SK-N-SH treated with all-trans-retinoic acid at 6 μM for 48 hours (cell line): ENCODE measurements around the gene RBM19.

Source experiments
- ATAC-seq: fragments of 200-7000 bp; cut with Tn5 transposase; 3 replicates; pipeline ENCODE4 v1.9.1; 2020; ENCODE audit warnings: mild to moderate bottlenecking, moderate library complexity
- ARNTL ChIP-seq: fragments of 450-650 bp; formaldehyde crosslinking; IDR thresholded peaks from 2 replicates; pipeline ENCODE4 v1.5.0; 2020; ENCODE audit warnings: low read depth, mild to moderate bottlenecking, moderate library complexity, borderline replicate concordance
- BACH2 ChIP-seq: fragments of 250-450 bp; sonication (Bioruptor Pico); IDR thresholded peaks from 2 replicates; pipeline ENCODE4 v1.9.0; 2021; ENCODE audit warnings: mild to moderate bottlenecking, borderline replicate concordance
- CREB5 ChIP-seq: fragments of 250-450 bp; sonication (Bioruptor Pico); IDR thresholded peaks from 2 replicates; pipeline ENCODE4 v1.5.1; 2020; ENCODE audit warnings: low read depth, mild to moderate bottlenecking, moderate library complexity
- CSDC2 ChIP-seq: fragments of 250-450 bp; sonication (Bioruptor Pico); IDR thresholded peaks from 2 replicates; pipeline ENCODE4 v1.5.0; 2020; ENCODE audit warnings: mild to moderate bottlenecking, moderate library complexity
- CSRNP3 ChIP-seq: fragments of 250-450 bp; sonication (Bioruptor Pico); IDR thresholded peaks from 2 replicates; pipeline ENCODE4 v1.5.1; 2021; ENCODE audit warnings: mild to moderate bottlenecking, moderate library complexity
- GLIS3 ChIP-seq: fragments of 250-450 bp; sonication (Bioruptor Pico); IDR thresholded peaks from 2 replicates; pipeline ENCODE4 v1.5.0; 2020; ENCODE audit warnings: mild to moderate bottlenecking, moderate library complexity
- ISL1 ChIP-seq: fragments of 250-450 bp; sonication (Bioruptor Pico); IDR thresholded peaks from 2 replicates; pipeline ENCODE4 v2.1.2; 2022; ENCODE audit warnings: mild to moderate bottlenecking, moderate library complexity
- OSR1 ChIP-seq: fragments of 250-450 bp; sonication (Bioruptor Pico); IDR thresholded peaks from 2 replicates; pipeline ENCODE4 v1.8.0; 2022; ENCODE audit warnings: moderate library complexity, mild to moderate bottlenecking, inconsistent platforms
- PATZ1 ChIP-seq: fragments of 250-450 bp; sonication (Bioruptor Pico); IDR thresholded peaks from 2 replicates; pipeline ENCODE4 v1.8.0; 2020; ENCODE audit warnings: mild to moderate bottlenecking, moderate library complexity, borderline replicate concordance
- POU6F1 ChIP-seq: fragments of 250-450 bp; sonication (Bioruptor Pico); IDR thresholded peaks from 2 replicates; pipeline ENCODE4 v1.8.0; 2021; ENCODE audit warnings: low read depth, mild to moderate bottlenecking, moderate library complexity, borderline replicate concordance
- PPARA ChIP-seq: fragments of 250-450 bp; sonication (Bioruptor Pico); IDR thresholded peaks from 2 replicates; pipeline ENCODE4 v1.5.0; 2020; ENCODE audit warnings: mild to moderate bottlenecking, borderline replicate concordance
- RARB ChIP-seq: fragments of 250-450 bp; sonication (Bioruptor Pico); IDR thresholded peaks from 2 replicates; pipeline ENCODE4 v1.8.0; 2021; ENCODE audit warnings: mild to moderate bottlenecking, moderate library complexity
- SNAI2 ChIP-seq: fragments of 250-450 bp; sonication (Bioruptor Pico); IDR thresholded peaks from 2 replicates; pipeline ENCODE4 v1.5.0; 2020; ENCODE audit warnings: mild to moderate bottlenecking, moderate library complexity
- TCF4 ChIP-seq: fragments of 250-450 bp; sonication (Bioruptor Pico); IDR thresholded peaks from 2 replicates; pipeline ENCODE4 v1.8.0; 2021; ENCODE audit warnings: mild to moderate bottlenecking, moderate library complexity, borderline replicate concordance
- TOX ChIP-seq: fragments of 250-450 bp; sonication (Bioruptor Pico); IDR thresholded peaks from 2 replicates; pipeline ENCODE4 v1.8.0; 2021; ENCODE audit warnings: mild to moderate bottlenecking, moderate library complexity, borderline replicate concordance
- TSHZ2 ChIP-seq: fragments of 250-450 bp; sonication (Bioruptor Pico); IDR thresholded peaks from 2 replicates; pipeline ENCODE4 v1.5.0; 2020; ENCODE audit warnings: mild to moderate bottlenecking, moderate library complexity
- ZC3H10 ChIP-seq: fragments of 250-450 bp; sonication (Bioruptor Pico); IDR thresholded peaks from 2 replicates; pipeline ENCODE4 v1.5.1; 2021; ENCODE audit warnings: mild to moderate bottlenecking, moderate library complexity
- ZFP3 ChIP-seq: fragments of 250-450 bp; sonication (Bioruptor Pico); IDR thresholded peaks from 2 replicates; pipeline ENCODE4 v1.5.0; 2020; ENCODE audit warnings: mild to moderate bottlenecking, moderate library complexity
- ZFP30 ChIP-seq: fragments of 450-650 bp; formaldehyde crosslinking; IDR thresholded peaks from 2 replicates; pipeline ENCODE4 v1.5.0; 2022; ENCODE audit warnings: mild to moderate bottlenecking, moderate library complexity
- ZNF565 ChIP-seq: fragments of 450-650 bp; formaldehyde crosslinking; conservative IDR thresholded peaks from 2 replicates; pipeline ENCODE4 v1.5.0; 2020; ENCODE audit warnings: low read depth, mild to moderate bottlenecking, moderate library complexity
- ZNF8 ChIP-seq: fragments of 450-650 bp; formaldehyde crosslinking; IDR thresholded peaks from 2 replicates; pipeline ENCODE4 v1.5.0; 2020; ENCODE audit warnings: mild to moderate bottlenecking, moderate library complexity

RBM19 gene

GRCh38 chr12:113862590-113863454 lies 103.3 kb downstream of the RBM19 start (continued):
- TF ChIP-seq PPARA, result no peak
- no peak for TF ChIP-seq ZNF565 (CRISPR knock-in tag)
- TF ChIP-seq, all 23 proteins: peak for 0

GRCh38 chr12:113861708-113862312 lies 104.3 kb downstream of the RBM19 start:
- TF ChIP-seq ZFP30 (CRISPR knock-in tag), result no peak
- no peak for TF ChIP-seq SNAI2
- no peak for TF ChIP-seq TCF4 (CRISPR knock-in tag)
- TF ChIP-seq CSDC2 (CRISPR knock-in tag), result no peak
- TF ChIP-seq BACH2 (CRISPR knock-in tag), result no peak
- no peak for TF ChIP-seq ZNF8 (CRISPR knock-in tag)
- TF ChIP-seq ZNF565 (CRISPR knock-in tag), result no peak
- no peak for TF ChIP-seq CREB5 (CRISPR knock-in tag)
- TF ChIP-seq ZC3H10, result no peak
- TF ChIP-seq ISL1 (CRISPR knock-in tag), result no peak
- no peak for TF ChIP-seq RARB (CRISPR knock-in tag)
- no peak for TF ChIP-seq TOX (CRISPR knock-in tag)
- no peak for TF ChIP-seq CSRNP3 (CRISPR knock-in tag)
- TF ChIP-seq OSR1 (CRISPR knock-in tag), result no peak
- TF ChIP-seq TSHZ2 (CRISPR knock-in tag), result no peak

GRCh38 chr12:113860950-113861349 lies 105.2 kb downstream of the RBM19 start:
- peak; percentile 57 for ATAC-seq
- TF ChIP-seq PPARA, result no peak
- TF ChIP-seq ISL1 (CRISPR knock-in tag), result no peak
- no peak for TF ChIP-seq CSRNP3 (CRISPR knock-in tag)
- no peak for TF ChIP-seq PATZ1 (CRISPR knock-in tag)
- no peak for TF ChIP-seq TSHZ2 (CRISPR knock-in tag)
- TF ChIP-seq ZC3H10, result no peak
- TF ChIP-seq SNAI2, result no peak
- TF ChIP-seq ZFP3, result no peak
- TF ChIP-seq BACH2 (CRISPR knock-in tag), result no peak
- TF ChIP-seq RARB (CRISPR knock-in tag), result no peak
- TF ChIP-seq GLIS3 (CRISPR knock-in tag), result no peak
- TF ChIP-seq ZFP30 (CRISPR knock-in tag), result no peak
- no peak for TF ChIP-seq TCF4 (CRISPR knock-in tag)
- TF ChIP-seq ARNTL (CRISPR knock-in tag), result no peak
- no peak for TF ChIP-seq ZNF565 (CRISPR knock-in tag)
- no peak for TF ChIP-seq POU6F1 (CRISPR knock-in tag)

More at GRCh38 chr12:113861708-113862312, 104.3 kb downstream of the RBM19 start:
- ATAC-seq, result no peak
